OCI-LY3 (cell line): Measurements from ENCODE around the gene SNN.

Experiments used
- H2AFZ ChIP-seq: fragments of 200-600, 300-600 bp; shearing (Covaris generic); 2 replicates; pipeline ENCODE4 v1.6.0; 2014; ENCODE audit warnings: antibody characterized with exemption, low read depth, low read length
- H3K27ac ChIP-seq: fragments of 200-600, 300-600 bp; sonication (generic); 2 replicates; pipeline ENCODE4 v1.5.1; 2014; ENCODE audit warnings: mild to moderate bottlenecking, low read length, moderate library complexity, mixed read lengths
- H3K27me3 ChIP-seq: fragments of 200-600, 300-600 bp; sonication (generic); 2 replicates; pipeline ENCODE4 v1.6.1; 2014; ENCODE audit warnings: low read depth, low read length, mixed read lengths
- H3K36me3 ChIP-seq: fragments of 200-600, 300-600 bp; sonication (generic); replicated peaks from 2 replicates; pipeline ENCODE3; 2014; ENCODE audit warnings: low read depth, low read length, mixed read lengths
- H3K4me1 ChIP-seq: fragments of 300-600, 200-600 bp; sonication (generic); 2 replicates; pipeline ENCODE4 v1.6.1; 2014; ENCODE audit warnings: low read length, mixed read lengths
- H3K4me2 ChIP-seq: fragments of 200-600, 300-600 bp; sonication (generic); 2 replicates; pipeline ENCODE4 v1.6.1; 2014; ENCODE audit warnings: low read length, mixed read lengths
- H3K4me3 ChIP-seq: fragments of 300-600, 200-600 bp; sonication (generic); 2 replicates; pipeline ENCODE4 v1.5.1; 2014; ENCODE audit warnings: antibody characterized with exemption, mild to moderate bottlenecking, low read length, moderate library complexity
- H3K79me2 ChIP-seq: fragments of 300-600, 200-600 bp; shearing (Covaris generic); 2 replicates; pipeline ENCODE4 v1.6.1; 2014; ENCODE audit warnings: mild to moderate bottlenecking, low read length, mixed read lengths
- H3K9ac ChIP-seq: fragments of 300-600, 200-600 bp; shearing (Covaris generic); 2 replicates; pipeline ENCODE4 v1.6.0; 2014; ENCODE audit warnings: mild to moderate bottlenecking, low read length, moderate library complexity
- H3K9me3 ChIP-seq: fragments of 200-600, 300-600 bp; shearing (Covaris generic); 2 replicates; pipeline ENCODE4 v1.6.1; 2014; ENCODE audit warnings: low read length, mixed read lengths; ENCODE audit not compliant: insufficient read depth
- H4K20me1 ChIP-seq: fragments of 200-600, 300-600 bp; sonication (generic); 2 replicates; pipeline ENCODE4 v1.6.1; 2016; ENCODE audit warnings: low read length, mixed read lengths; ENCODE audit not compliant: insufficient read depth
- EZH2phosphoT487 ChIP-seq: fragments of 200-600 bp; shearing (Covaris generic); IDR thresholded peaks from 2 replicates; pipeline ENCODE4 v1.6.1; 2018; ENCODE audit warnings: antibody characterized with exemption, mixed run types, low read depth
- TF ChIP-seq, protein P1 (sequence below): fragments of 200-600, 300-600 bp; sonication (generic); IDR thresholded peaks from 2 replicates; pipeline ENCODE4 v1.5.1; 2014; ENCODE audit warnings: antibody characterized with exemption, low read length, low read depth

SNN gene

DNA sequence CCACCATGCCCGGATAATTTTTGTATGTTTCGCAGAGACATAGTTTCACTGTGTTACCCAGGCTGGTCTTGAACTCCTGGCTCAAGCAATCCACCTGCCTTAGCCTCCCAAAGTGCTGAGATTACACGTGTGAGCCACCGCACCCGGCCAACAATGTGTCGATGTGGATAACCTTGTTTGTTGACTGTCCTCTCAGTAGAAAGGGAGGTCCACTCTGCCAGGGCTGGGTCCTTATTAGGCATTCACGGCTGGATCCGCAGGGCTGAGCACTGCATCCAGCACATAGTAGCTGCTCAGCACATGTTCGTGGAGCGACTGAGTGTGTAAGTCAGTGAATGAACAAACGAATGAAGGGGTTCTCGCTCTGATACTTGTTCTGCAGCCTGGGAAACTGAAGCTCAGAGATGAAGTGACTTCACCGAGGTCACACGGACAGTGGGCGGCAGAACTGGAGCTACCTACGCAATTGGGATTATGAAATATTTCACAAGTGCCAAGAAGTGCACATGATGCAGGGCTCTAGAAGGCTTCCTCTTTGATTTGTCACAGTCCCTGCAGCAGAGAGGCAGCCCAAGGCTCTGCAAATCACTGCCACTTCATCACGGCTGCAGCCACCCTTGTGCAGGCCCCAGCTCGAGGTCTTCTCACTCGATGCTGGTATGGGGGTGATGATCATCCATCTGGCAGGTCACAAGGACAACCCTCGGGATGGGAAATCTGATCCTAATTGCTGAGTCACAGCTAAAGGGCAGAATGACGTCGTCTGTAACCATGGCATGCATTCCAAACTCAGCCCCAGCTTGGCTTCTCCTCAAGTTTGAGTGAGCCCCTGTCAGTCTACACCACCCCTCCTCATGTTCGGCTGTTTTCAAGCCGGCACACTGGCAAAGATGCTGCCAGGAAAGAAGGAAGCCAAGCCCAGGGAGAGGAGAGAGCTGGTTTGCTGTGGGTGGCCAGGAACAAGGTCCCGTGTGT is 28.0 kb upstream of the SNN start:
- TF ChIP-seq EZH2phosphoT487: no peak
- TF ChIP-seq, protein P1, sequence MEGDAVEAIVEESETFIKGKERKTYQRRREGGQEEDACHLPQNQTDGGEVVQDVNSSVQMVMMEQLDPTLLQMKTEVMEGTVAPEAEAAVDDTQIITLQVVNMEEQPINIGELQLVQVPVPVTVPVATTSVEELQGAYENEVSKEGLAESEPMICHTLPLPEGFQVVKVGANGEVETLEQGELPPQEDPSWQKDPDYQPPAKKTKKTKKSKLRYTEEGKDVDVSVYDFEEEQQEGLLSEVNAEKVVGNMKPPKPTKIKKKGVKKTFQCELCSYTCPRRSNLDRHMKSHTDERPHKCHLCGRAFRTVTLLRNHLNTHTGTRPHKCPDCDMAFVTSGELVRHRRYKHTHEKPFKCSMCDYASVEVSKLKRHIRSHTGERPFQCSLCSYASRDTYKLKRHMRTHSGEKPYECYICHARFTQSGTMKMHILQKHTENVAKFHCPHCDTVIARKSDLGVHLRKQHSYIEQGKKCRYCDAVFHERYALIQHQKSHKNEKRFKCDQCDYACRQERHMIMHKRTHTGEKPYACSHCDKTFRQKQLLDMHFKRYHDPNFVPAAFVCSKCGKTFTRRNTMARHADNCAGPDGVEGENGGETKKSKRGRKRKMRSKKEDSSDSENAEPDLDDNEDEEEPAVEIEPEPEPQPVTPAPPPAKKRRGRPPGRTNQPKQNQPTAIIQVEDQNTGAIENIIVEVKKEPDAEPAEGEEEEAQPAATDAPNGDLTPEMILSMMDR: no peak

DNA sequence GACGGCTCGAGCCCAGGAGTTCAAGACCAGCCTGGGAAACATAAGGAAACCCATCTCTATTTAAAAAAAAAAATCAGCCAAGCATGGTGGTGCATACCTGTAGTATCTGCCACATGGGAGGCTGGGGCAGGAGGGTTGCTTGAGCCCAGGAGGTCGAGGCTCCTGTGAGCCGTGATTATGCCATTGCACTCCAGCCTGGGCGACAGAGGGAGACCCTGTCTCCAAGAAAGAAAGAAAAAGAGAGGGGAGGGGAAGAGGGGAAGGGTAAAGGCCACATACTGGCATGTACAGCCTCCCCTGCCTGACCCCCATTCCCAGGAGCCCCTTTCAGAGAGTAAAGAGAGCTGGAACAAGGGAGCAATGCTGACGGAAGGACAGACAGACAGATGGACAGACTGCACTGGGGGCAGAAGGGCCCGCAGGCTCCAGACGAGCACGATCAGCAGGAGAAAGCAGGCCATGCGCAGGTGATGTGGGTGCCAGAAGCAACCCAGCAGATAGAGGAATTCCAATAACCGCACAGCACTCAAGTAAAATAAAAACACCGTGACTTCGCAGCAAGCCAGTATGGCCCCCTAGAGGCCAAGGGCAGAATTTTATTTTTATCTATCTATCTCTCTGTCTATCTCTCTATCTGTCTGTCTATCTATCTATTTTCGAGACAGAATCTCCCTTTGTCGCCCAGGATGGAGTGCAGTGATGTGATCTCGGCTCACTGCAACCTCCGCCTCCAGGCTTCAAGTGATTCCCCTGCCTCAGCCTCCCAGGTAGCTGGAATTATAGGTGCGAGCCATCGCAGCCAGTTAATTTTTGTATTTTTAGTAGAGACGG is 27.1 kb upstream of the SNN start:
- H2AFZ ChIP-seq: no peak overlapping the region
- H3K27me3 ChIP-seq: peaks cover 13% of the 10 kb centered on the region
- H3K4me3 ChIP-seq: peak overlapping the region; percentile 29; the same call in 1 of the 2 replicates
- TF ChIP-seq EZH2phosphoT487: no peak
- TF ChIP-seq, protein P1: peak; percentile 75
- no peak overlapping the region; the same call in 1 of the 2 replicates for H3K9ac ChIP-seq
- H3K36me3 ChIP-seq: no peaks in the 10 kb centered on the region
- peak overlapping the region; percentile 60 for H3K4me2 ChIP-seq
- peaks cover 3% of the 10 kb centered on the region; the same call in 1 of the 2 replicates for H3K4me1 ChIP-seq
- H3K79me2 ChIP-seq: no peaks in the 10 kb centered on the region
- no peaks in the 10 kb centered on the region for H3K9me3 ChIP-seq
- no peaks in the 10 kb centered on the region for H4K20me1 ChIP-seq
- H3K27ac ChIP-seq: no peak overlapping the region

More for the DNA sequence above, 28.0 kb upstream of the SNN start:
- Histone ChIP-seq H3K27me3 (peaks cover 13% of the 10 kb centered on the region), H4K20me1 (no peaks in the 10 kb centered on the region), H3K9ac (no peak overlapping the region), H3K4me3 (no peak overlapping the region), H3K79me2 (no peaks in the 10 kb centered on the region), H3K4me2 (no peak overlapping the region), H3K36me3 (no peaks in the 10 kb centered on the region), H3K9me3 (no peaks in the 10 kb centered on the region), H3K27ac (no peak overlapping the region), H2AFZ (0 out of 2 replicates have a peak overlapping the region, but pooled peaks have one; percentile 30), H3K4me1 (peaks cover 3% of the 10 kb centered on the region; the same call in 1 of the 2 replicates)

DNA sequence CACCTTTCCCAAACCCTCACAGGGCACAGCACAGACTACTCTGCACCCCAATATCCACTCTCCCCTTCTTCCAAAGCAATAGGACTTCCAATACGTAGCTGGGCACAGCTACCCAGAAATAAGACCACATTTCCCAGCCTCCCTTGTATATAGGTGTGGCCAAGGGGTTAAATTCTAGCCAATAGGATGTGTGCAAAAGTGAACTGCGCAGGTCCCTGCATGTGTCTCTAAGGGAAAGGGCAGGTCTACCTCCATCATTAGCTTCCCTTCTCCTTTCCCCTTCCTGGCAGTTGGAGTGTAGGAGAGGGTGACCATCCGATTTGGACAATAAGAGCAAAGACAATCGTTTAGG is 25.5 kb upstream of the SNN start:
- Histone ChIP-seq H3K27ac (no peak overlapping the region), H3K36me3 (no peaks in the 10 kb centered on the region), H2AFZ (no peak overlapping the region), H3K9ac (no peak overlapping the region), H3K4me2 (peak overlapping the region; percentile 51), H4K20me1 (no peaks in the 10 kb centered on the region), H3K4me1 (peaks cover 3% of the 10 kb centered on the region; the same call in 1 of the 2 replicates), H3K9me3 (no peaks in the 10 kb centered on the region), H3K79me2 (no peaks in the 10 kb centered on the region), H3K27me3 (peaks cover 13% of the 10 kb centered on the region), H3K4me3 (peak overlapping the region; percentile 34)
- TF ChIP-seq, protein P1: no peak
- TF ChIP-seq EZH2phosphoT487: no peak
